Measurements from ENCODE around the gene CTTNBP2NL. TPM values are rescaled to one million over a fixed set of nuclear protein-coding genes. Genes with fewer than 3 reads are reported as not detected.
A peak's percentile ranks its signal among the peaks of the same experiment; 100 is the strongest.

Gene CTTNBP2NL
- total RNA-seq, 4 donors from 2014 or later, result 15.5 to 37.0 (median 24.6) TPM

GRCh38 chr1:112368198-112368597 lies 27.8 kb upstream of the CTTNBP2NL start:
- Histone ChIP-seq H3K9me3 (no peaks in the 10 kb centered on the region), H3K4me1 (peaks cover 0 to 7% (median 0%) of the 10 kb centered on the region in 3 donors), H3K4me3 (no peak overlapping the region), H3K27ac (no peak overlapping the region), H3K36me3 (no peaks in the 10 kb centered on the region), H3K27me3 (peaks cover 12% of the 10 kb centered on the region)
- no peak for ATAC-seq
- 82 to 100% methylated on average over 3 of the region's 3 CpGs for WGBS, 2 donors (ENCODE audit: low coverage in 1 of 2)
- TF ChIP-seq POLR2A (IDR thresholded peaks at IDR 0.05) (no peak), EP300 (IDR thresholded peaks at IDR 0.05) (no peak), POLR2AphosphoS5 (IDR thresholded peaks at IDR 0.05) (no peak)
- TF ChIP-seq, protein P1, sequence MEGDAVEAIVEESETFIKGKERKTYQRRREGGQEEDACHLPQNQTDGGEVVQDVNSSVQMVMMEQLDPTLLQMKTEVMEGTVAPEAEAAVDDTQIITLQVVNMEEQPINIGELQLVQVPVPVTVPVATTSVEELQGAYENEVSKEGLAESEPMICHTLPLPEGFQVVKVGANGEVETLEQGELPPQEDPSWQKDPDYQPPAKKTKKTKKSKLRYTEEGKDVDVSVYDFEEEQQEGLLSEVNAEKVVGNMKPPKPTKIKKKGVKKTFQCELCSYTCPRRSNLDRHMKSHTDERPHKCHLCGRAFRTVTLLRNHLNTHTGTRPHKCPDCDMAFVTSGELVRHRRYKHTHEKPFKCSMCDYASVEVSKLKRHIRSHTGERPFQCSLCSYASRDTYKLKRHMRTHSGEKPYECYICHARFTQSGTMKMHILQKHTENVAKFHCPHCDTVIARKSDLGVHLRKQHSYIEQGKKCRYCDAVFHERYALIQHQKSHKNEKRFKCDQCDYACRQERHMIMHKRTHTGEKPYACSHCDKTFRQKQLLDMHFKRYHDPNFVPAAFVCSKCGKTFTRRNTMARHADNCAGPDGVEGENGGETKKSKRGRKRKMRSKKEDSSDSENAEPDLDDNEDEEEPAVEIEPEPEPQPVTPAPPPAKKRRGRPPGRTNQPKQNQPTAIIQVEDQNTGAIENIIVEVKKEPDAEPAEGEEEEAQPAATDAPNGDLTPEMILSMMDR (IDR thresholded peaks at IDR 0.05), result no peak

DNA sequence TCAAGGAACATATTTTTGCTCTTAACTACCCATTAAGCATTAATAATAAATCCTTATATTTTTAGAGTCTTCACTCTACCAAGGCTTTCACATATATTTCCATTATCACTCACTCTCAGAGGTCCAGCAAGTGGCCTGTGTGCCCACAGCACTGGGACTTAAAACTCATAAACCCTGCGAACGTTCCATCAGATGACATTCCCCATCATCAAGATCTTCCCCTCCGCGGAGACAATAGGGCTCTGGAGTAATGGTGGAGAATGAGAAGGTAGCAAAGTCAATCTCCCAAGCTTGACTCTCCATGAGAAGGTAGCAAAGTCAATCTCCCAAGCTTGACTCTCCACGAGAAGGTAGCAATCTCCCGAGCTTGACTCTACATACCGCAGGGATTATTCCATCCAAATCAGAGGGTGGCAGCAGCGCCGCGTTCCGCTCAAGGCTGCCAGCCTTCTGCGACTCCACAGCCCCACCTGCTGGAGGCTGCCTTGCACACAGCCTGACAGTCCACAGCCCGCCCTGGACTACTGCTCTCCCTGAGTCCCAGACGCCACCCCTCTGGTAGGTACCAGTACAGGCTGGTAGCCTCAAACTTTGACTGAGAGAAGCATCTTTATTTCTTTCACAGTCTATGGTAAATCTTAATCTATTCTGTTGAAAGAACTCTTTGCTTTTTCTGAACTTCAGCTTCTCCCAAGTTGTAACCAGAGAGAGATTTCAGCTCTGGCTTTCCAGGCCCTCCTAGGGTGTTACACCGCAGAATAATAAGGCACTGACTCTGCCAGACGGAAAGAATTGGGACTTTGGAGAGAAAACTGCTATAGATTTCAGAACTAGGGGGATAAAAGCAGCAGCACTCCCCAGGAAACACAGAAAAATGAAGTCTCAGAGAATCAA lies 26.4 kb upstream of the CTTNBP2NL start:
- Histone ChIP-seq H3K4me3 (no peak overlapping the region), H3K4me1 (peaks cover 0 to 7% (median 0%) of the 10 kb centered on the region in 3 donors), H3K27me3 (peaks cover 12% of the 10 kb centered on the region), H3K36me3 (no peaks in the 10 kb centered on the region), H3K9me3 (no peaks in the 10 kb centered on the region), H3K27ac (no peak overlapping the region)
- ATAC-seq, result peak; percentile 99
- TF ChIP-seq POLR2A (IDR thresholded peaks at IDR 0.05) (no peak), POLR2AphosphoS5 (IDR thresholded peaks at IDR 0.05) (peak; percentile 26), EP300 (IDR thresholded peaks at IDR 0.05) (no peak)
- TF ChIP-seq, protein P1 (IDR thresholded peaks at IDR 0.05), result peak; percentile 95 to 97 (median 96)
- 37 to 43% methylated on average over 4 to 7 of the region's 16 CpGs for WGBS, 2 donors (ENCODE audit: low coverage in 1 of 2)

DNA sequence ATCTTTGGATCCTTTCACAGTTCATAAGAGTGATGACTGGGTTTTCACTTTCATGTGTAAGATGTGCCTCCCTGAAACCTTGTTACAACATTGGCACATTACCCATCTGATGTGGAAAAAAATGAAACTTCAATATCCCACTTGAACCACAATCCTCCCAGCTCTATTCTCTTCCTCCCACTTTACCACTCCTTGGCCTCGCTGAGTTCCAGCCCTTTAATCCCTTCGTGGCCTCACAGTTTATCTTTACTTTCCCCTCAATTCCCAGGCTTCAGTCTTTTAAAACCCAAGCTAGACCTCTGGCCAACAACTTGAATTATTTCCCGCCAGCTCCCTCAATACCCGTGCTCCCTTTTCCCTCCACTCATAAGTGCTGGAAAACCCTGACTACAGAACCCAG lies 25.0 kb upstream of the CTTNBP2NL start:
- no peak overlapping the region for H3K27ac ChIP-seq
- H3K4me3 ChIP-seq, result no peak overlapping the region
- H3K9me3 ChIP-seq, result no peaks in the 10 kb centered on the region
- ATAC-seq, result no peak
- peaks cover 0 to 7% (median 0%) of the 10 kb centered on the region in 3 donors for H3K4me1 ChIP-seq
- no peaks in the 10 kb centered on the region for H3K36me3 ChIP-seq
- peaks cover 12% of the 10 kb centered on the region for H3K27me3 ChIP-seq
- no peak for TF ChIP-seq POLR2A (IDR thresholded peaks at IDR 0.05)
- TF ChIP-seq, protein P1 (IDR thresholded peaks at IDR 0.05), result no peak
- TF ChIP-seq EP300 (IDR thresholded peaks at IDR 0.05), result no peak
- no peak for TF ChIP-seq POLR2AphosphoS5 (IDR thresholded peaks at IDR 0.05)
- 59 to 64% methylated on average over 4 of the region's 4 CpGs for WGBS, 2 donors (ENCODE audit: low coverage in 1 of 2)

GRCh38 chr1:112371775-112372174 lies 24.2 kb upstream of the CTTNBP2NL start:
- TF ChIP-seq POLR2AphosphoS5 (IDR thresholded peaks at IDR 0.05), result no peak
- no peak for TF ChIP-seq EP300 (IDR thresholded peaks at IDR 0.05)
- TF ChIP-seq, protein P1 (IDR thresholded peaks at IDR 0.05), result no peak
- TF ChIP-seq POLR2A (IDR thresholded peaks at IDR 0.05), result no peak
- Histone ChIP-seq H3K36me3 (no peaks in the 10 kb centered on the region), H3K4me1 (peaks cover 0 to 7% (median 0%) of the 10 kb centered on the region in 3 donors), H3K9me3 (no peaks in the 10 kb centered on the region), H3K4me3 (no peak overlapping the region), H3K27me3 (peaks cover 12% of the 10 kb centered on the region), H3K27ac (no peak overlapping the region)
- 69 to 93% methylated on average over 3 of the region's 3 CpGs for WGBS, 2 donors (ENCODE audit: low coverage in 1 of 2)
- no peak for ATAC-seq

DNA sequence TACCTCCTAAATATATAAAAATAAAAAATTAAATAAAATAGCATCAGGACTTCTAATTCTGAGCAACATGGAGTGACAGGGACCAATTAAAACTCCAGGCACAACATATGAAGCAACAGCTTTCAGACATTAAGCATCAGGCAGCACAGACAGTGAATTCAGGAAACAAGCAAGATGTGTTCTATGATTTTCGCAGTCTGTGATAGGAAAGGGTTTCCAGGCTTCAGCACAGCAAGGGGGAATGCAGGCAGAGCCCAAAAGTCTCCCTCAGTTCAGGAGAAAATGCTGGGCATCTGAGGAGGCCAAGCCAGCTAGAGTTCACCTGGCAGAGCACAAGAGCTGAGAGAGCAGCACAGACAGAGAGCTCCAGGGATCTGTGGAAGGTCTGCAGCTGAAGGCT lies 22.2 kb upstream of the CTTNBP2NL start:
- Histone ChIP-seq H3K4me1 (peaks cover 0 to 7% (median 0%) of the 10 kb centered on the region in 3 donors), H3K27ac (no peak overlapping the region), H3K4me3 (no peak overlapping the region), H3K36me3 (no peaks in the 10 kb centered on the region), H3K9me3 (no peaks in the 10 kb centered on the region), H3K27me3 (peaks cover 12% of the 10 kb centered on the region)
- ATAC-seq, result no peak
- TF ChIP-seq POLR2A (IDR thresholded peaks at IDR 0.05) (no peak), EP300 (IDR thresholded peaks at IDR 0.05) (no peak), POLR2AphosphoS5 (IDR thresholded peaks at IDR 0.05) (no peak)
- TF ChIP-seq, protein P1 (IDR thresholded peaks at IDR 0.05), result no peak
- WGBS, 2 donors (ENCODE audit: low coverage in 1 of 2), result 80 to 81% methylated on average over 1 of the region's 1 CpG

All from gastroesophageal sphincter (tissue), 4 donors.